IMR-90 (cell line): ENCODE data around the gene JPH3. TPM values are rescaled to one million over a fixed set of nuclear protein-coding genes. Genes with fewer than 3 reads are reported as not detected.

Experiments used
- ATAC-seq: fragments of 200-7000 bp; cut with Tn5 transposase; 2 replicates; pipeline ENCODE4 v1.9.1; 2020; ENCODE audit warnings: low read depth, mild to moderate bottlenecking, moderate library complexity
- BruUV-seq: library from RNA; stranded (reverse); fragments of 400-500 nt; replicated peaks from 2 replicates; lab custom pipeline; 2021; lab: Mats Ljungman, UMichigan
- CTCF ChIA-PET: fragments of 300-600 bp; formaldehyde crosslinking; extraction: SDS; loops from one replicate; lab custom pipeline; 2021; ENCODE audit warnings: antibody characterized with exemption; lab: Yijun Ruan, JAX
- POLR2A ChIA-PET: fragments of 300-600 bp; sonication (Branson Sonifier 250); formaldehyde crosslinking; loops from one replicate; lab custom pipeline; 2022; ENCODE audit warnings: antibody characterized with exemption; ENCODE audit not compliant: unreplicated experiment; lab: Charles Lee
- DNase-seq: peaks from one replicate; pipeline ENCODE4 v3.0.0; 2013
- H2AFZ ChIP-seq: replicated peaks from 2 replicates; pipeline ENCODE3; 2013; ENCODE audit warnings: low read length, mild to moderate bottlenecking; ENCODE audit not compliant: poor library complexity
- H2AK5ac ChIP-seq: 2 replicates; pipeline ENCODE4 v1.6.1; 2013; ENCODE audit warnings: low read depth, low read length, inconsistent platforms
- H2AK9ac ChIP-seq: replicated peaks from 2 replicates; pipeline ENCODE3; 2013; ENCODE audit warnings: mild to moderate bottlenecking, low read depth, low read length, moderate library complexity; ENCODE audit not compliant: poor library complexity
- H2BK120ac ChIP-seq: 2 replicates; pipeline ENCODE4 v1.6.1; 2013; ENCODE audit warnings: low read depth, low read length, inconsistent platforms
- H2BK15ac ChIP-seq: 3 replicates; pipeline ENCODE4 v1.6.1; 2013; ENCODE audit warnings: low read depth, low read length, inconsistent platforms
- H2BK20ac ChIP-seq: 2 replicates; pipeline ENCODE4 v1.6.1; 2013; ENCODE audit warnings: low read depth, mild to moderate bottlenecking, inconsistent platforms, low read length, moderate library complexity
- H2BK5ac ChIP-seq: 2 replicates; pipeline ENCODE4 v1.6.1; 2013; ENCODE audit warnings: mild to moderate bottlenecking, low read depth, low read length, inconsistent platforms; ENCODE audit not compliant: poor library complexity, severe bottlenecking
- H3K14ac ChIP-seq: replicated peaks from 2 replicates; pipeline ENCODE4 v1.6.1; 2013; ENCODE audit warnings: low read depth, low read length, inconsistent platforms
- H3K18ac ChIP-seq: 2 replicates; pipeline ENCODE4 v1.6.1; 2013; ENCODE audit warnings: low read depth, low read length, control low read depth
- H3K23ac ChIP-seq: 2 replicates; pipeline ENCODE4 v1.6.1; 2013; ENCODE audit warnings: low read depth, low read length, inconsistent platforms
- H3K27ac ChIP-seq: 2 replicates; pipeline ENCODE4 v1.5.1; 2013; ENCODE audit warnings: mild to moderate bottlenecking, control low read depth, low read length; ENCODE audit not compliant: insufficient read depth
- H3K27me3 ChIP-seq: 2 replicates; pipeline ENCODE4 v1.6.1; 2013; ENCODE audit warnings: low read length; ENCODE audit not compliant: control insufficient read depth, insufficient read depth
- H3K36me3 ChIP-seq: 2 replicates; pipeline ENCODE4 v1.6.1; 2013; ENCODE audit warnings: low read length, mixed read lengths; ENCODE audit not compliant: control insufficient read depth, insufficient read depth
- H3K4ac ChIP-seq: 2 replicates; pipeline ENCODE4 v1.6.1; 2013; ENCODE audit warnings: low read depth, low read length, inconsistent platforms
- H3K4me1 ChIP-seq: 2 replicates; pipeline ENCODE4 v1.6.1; 2013; ENCODE audit warnings: low read length, mixed read lengths; ENCODE audit not compliant: control insufficient read depth, insufficient read depth
- H3K4me2 ChIP-seq: 2 replicates; pipeline ENCODE4 v1.6.1; 2013; ENCODE audit warnings: low read depth, mild to moderate bottlenecking, control low read depth, low read length, moderate library complexity
- H3K4me3 ChIP-seq: 2 replicates; pipeline ENCODE4 v1.5.1; 2013; ENCODE audit warnings: low read depth, mild to moderate bottlenecking, control low read depth, low read length, moderate library complexity; ENCODE audit not compliant: insufficient read depth
- H3K56ac ChIP-seq: 2 replicates; pipeline ENCODE4 v1.6.1; 2013; ENCODE audit warnings: low read length, inconsistent platforms; ENCODE audit not compliant: insufficient read depth; ENCODE audit errors: extremely low read depth
- H3K79me1 ChIP-seq, 2 experiments: 2 replicates each; pipeline ENCODE4 v1.6.1; 2013; ENCODE audit warnings: low read length in 2 of 2, inconsistent platforms in 1 of 2, low read depth in 1 of 2
- H3K9ac ChIP-seq: 2 replicates; pipeline ENCODE4 v1.6.1; 2013; ENCODE audit warnings: low read depth, low read length, control low read depth
- H3K9me1 ChIP-seq: 2 replicates; pipeline ENCODE4 v1.6.1; 2013; ENCODE audit warnings: low read length, inconsistent platforms; ENCODE audit not compliant: insufficient read depth
- H3K9me3 ChIP-seq: 2 replicates; pipeline ENCODE4 v1.6.1; 2013; ENCODE audit warnings: low read length; ENCODE audit not compliant: control insufficient read depth, insufficient read depth
- H4K20me1 ChIP-seq: 2 replicates; pipeline ENCODE4 v1.6.1; 2013; ENCODE audit warnings: low read length, inconsistent platforms; ENCODE audit not compliant: insufficient read depth
- H4K5ac ChIP-seq: 2 replicates; pipeline ENCODE4 v1.6.1; 2013; ENCODE audit warnings: mild to moderate bottlenecking, low read depth, low read length, control low read depth
- H4K8ac ChIP-seq, 2 experiments: 2 replicates each; pipeline ENCODE4 v1.6.1; 2013; ENCODE audit warnings: low read depth in 2 of 2, low read length in 2 of 2, control low read depth in 1 of 2, inconsistent platforms in 1 of 2
- H4K91ac ChIP-seq: 2 replicates; pipeline ENCODE4 v1.6.1; 2013; ENCODE audit warnings: low read depth, low read length, inconsistent platforms; ENCODE audit not compliant: insufficient read depth
- BHLHE40 ChIP-seq: fragments of 150-350 bp; IDR thresholded peaks from 2 replicates; pipeline ENCODE4 v1.6.1; 2016; ENCODE audit warnings: mild to moderate bottlenecking, low read depth, low read length
- CEBPB ChIP-seq: IDR thresholded peaks from 2 replicates; pipeline ENCODE4 v1.6.1; 2012; ENCODE audit warnings: low read depth, low read length, improper control_type of control experiment
- FOS ChIP-seq: fragments of 150-350 bp; IDR thresholded peaks from 2 replicates; pipeline ENCODE4 v1.6.1; 2016; ENCODE audit warnings: low read depth, low read length
- MAZ ChIP-seq: IDR thresholded peaks from 2 replicates; pipeline ENCODE4 v1.6.1; 2012; ENCODE audit warnings: low read depth, mild to moderate bottlenecking, low read length, improper control_type of control experiment, moderate library complexity, borderline replicate concordance
- NFE2L2 ChIP-seq: fragments of 150-350 bp; IDR thresholded peaks from 2 replicates; pipeline ENCODE4 v1.6.1; 2016; ENCODE audit warnings: low read depth, mild to moderate bottlenecking, low read length
- RAD21 ChIP-seq: IDR thresholded peaks from 2 replicates; pipeline ENCODE4 v1.6.1; 2012; ENCODE audit warnings: low read length, improper control_type of control experiment
- RCOR1 ChIP-seq: IDR thresholded peaks from 2 replicates; pipeline ENCODE4 v1.6.1; 2012; ENCODE audit warnings: mild to moderate bottlenecking, low read length, improper control_type of control experiment; ENCODE audit not compliant: insufficient replicate concordance
- RFX5 ChIP-seq: IDR thresholded peaks from 2 replicates; pipeline ENCODE4 v1.8.0; 2012; ENCODE audit warnings: low read depth, mild to moderate bottlenecking, low read length, moderate library complexity
- SMC3 ChIP-seq: fragments of 150-350 bp; IDR thresholded peaks from 2 replicates; pipeline ENCODE4 v1.6.1; 2016; ENCODE audit warnings: low read depth, mild to moderate bottlenecking, antibody characterized with exemption, low read length, moderate library complexity
- WGBS, 2 experiments: methylation state at CpG; one replicate each; pipeline versions ENCODE4 v1.1.5 to v1.1.7; 2013; ENCODE audit warnings: missing lambda C conversion rate in 2 of 2; ENCODE audit not compliant: insufficient read length in 1 of 2; ENCODE audit errors: extremely low coverage in 2 of 2; 5-methylcytosine and 5-hydroxymethylcytosine counted together
- dilution Hi-C: fragments of 300-500 bp; cut with HindIII; formaldehyde crosslinking; loops from one replicate; pipeline ENCODE4 v1.14.3; 2018; ENCODE audit warnings: low sequenced_read_pairs; ENCODE audit not compliant: unreplicated experiment
- in situ Hi-C: fragments of 300-500 bp; cut with MboI; formaldehyde crosslinking; loops from 3 replicates; pipeline ENCODE4 v1.14.3; 2019; ENCODE audit warnings: low sequenced_read_pairs, inconsistent platforms, mixed read lengths
- intact Hi-C: fragments of 100-400 bp; cut with micrococcal nuclease; formaldehyde crosslinking; loops from 2 replicates; pipeline ENCODE4 v1.10.0; 2022
- polyA plus RNA-seq, 3 experiments: library from polyadenylated mRNA; depleted of rRNA; stranded (reverse); fragments of >200 nt; gene quantifications; 2 replicates each; pipeline ENCODE4 v1.2.3, GENCODE V29; 2012; ENCODE audit warnings: low replicate concordance in 1 of 3
- total RNA-seq: library from RNA; depleted of rRNA; stranded (reverse); fragments of >200 nt; gene quantifications from 2 replicates; pipeline ENCODE4 v1.2.3, GENCODE V29; 2012
- TF ChIP-seq, protein P1 (sequence below): conservative IDR thresholded peaks from 2 replicates; pipeline ENCODE4 v1.5.1; 2012; ENCODE audit warnings: mild to moderate bottlenecking, low read depth, low read length, improper control_type of control experiment

Gene JPH3
- total and polyA plus RNA-seq, 2 of the 4 experiments (the other 2 are of a cell fraction), result 0.03 TPM; not detected in 1

DNA sequence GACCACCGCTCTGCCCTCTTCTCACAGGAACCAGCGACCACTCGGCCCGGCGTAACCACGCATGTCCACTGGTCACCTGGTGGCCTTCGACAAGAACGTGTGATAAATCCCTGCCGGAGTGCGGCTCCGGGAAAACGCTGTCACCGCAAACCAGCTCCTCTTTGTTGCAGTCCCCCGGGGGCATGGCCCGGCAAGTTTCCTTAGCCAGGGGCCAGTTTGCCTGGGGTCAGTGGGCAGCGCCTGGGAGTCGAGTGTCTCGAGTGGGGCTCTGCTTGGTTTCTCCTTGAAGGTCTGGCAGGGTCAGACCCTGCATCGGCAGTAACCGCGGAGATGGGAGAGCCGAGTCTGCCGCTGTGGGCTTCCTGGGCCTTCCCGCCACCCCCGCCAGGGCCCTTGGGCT is 52.5 kb downstream of the JPH3 start:
- Histone ChIP-seq H4K5ac (no peak overlapping the region), H2BK5ac (no peak overlapping the region), H3K23ac (no peak overlapping the region), H3K27ac (no peak overlapping the region), H3K9me1 (no peaks in the 10 kb centered on the region), H2BK15ac (no peak overlapping the region), H3K27me3 (peaks cover 62% of the 10 kb centered on the region), H3K79me1 (no peaks in the 10 kb centered on the region), H3K36me3 (no peaks in the 10 kb centered on the region), H3K14ac (no peak overlapping the region), H3K4me1 (no peaks in the 10 kb centered on the region), H2BK20ac (no peak overlapping the region), H2AK5ac (no peak overlapping the region), H3K9ac (no peak overlapping the region), H4K91ac (no peak overlapping the region), H3K56ac (no peak overlapping the region), H2AK9ac (no peak overlapping the region), H3K18ac (no peak overlapping the region), H4K20me1 (no peaks in the 10 kb centered on the region; the same call in 1 of the 2 replicates), H3K4me3 (no peak overlapping the region), H2BK120ac (no peak overlapping the region), H2AFZ (no peak overlapping the region), H4K8ac (no peak overlapping the region), H3K9me3 (peaks cover 3% of the 10 kb centered on the region; the same call in 1 of the 2 replicates), H3K4me2 (no peak overlapping the region), H3K4ac (no peak overlapping the region)
- in situ Hi-C loops (no loop called here), dilution Hi-C loops (no loop called here), intact Hi-C loops (no loop called here)
- POLR2A ChIA-PET, result no interaction called here
- TF ChIP-seq RFX5, result no peak
- no peak for TF ChIP-seq FOS
- no peak for TF ChIP-seq RAD21
- no peak for TF ChIP-seq CEBPB
- TF ChIP-seq NFE2L2, result no peak
- no peak for TF ChIP-seq BHLHE40
- TF ChIP-seq RCOR1, result no peak
- no peak for TF ChIP-seq SMC3
- TF ChIP-seq, protein P1, sequence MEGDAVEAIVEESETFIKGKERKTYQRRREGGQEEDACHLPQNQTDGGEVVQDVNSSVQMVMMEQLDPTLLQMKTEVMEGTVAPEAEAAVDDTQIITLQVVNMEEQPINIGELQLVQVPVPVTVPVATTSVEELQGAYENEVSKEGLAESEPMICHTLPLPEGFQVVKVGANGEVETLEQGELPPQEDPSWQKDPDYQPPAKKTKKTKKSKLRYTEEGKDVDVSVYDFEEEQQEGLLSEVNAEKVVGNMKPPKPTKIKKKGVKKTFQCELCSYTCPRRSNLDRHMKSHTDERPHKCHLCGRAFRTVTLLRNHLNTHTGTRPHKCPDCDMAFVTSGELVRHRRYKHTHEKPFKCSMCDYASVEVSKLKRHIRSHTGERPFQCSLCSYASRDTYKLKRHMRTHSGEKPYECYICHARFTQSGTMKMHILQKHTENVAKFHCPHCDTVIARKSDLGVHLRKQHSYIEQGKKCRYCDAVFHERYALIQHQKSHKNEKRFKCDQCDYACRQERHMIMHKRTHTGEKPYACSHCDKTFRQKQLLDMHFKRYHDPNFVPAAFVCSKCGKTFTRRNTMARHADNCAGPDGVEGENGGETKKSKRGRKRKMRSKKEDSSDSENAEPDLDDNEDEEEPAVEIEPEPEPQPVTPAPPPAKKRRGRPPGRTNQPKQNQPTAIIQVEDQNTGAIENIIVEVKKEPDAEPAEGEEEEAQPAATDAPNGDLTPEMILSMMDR, result no peak
- TF ChIP-seq MAZ, result no peak
- BruUV-seq, result no TSS peak
- ATAC-seq (no peak), DNase-seq (no peak)
- CTCF ChIA-PET, result no interaction called here
- 71% methylated on average over 20 of the region's 25 CpGs; no CpG with 5 or more reads in 1 of the 2 experiments for WGBS, 2 experiments
